GM10248 (cell line): ENCODE results near the gene MOB1A.

ENCODE experiments used
- CTCF ChIA-PET: fragments of 300-600 bp; sonication (Branson Sonifier 250); formaldehyde crosslinking; extraction: SDS; loops from one replicate; lab custom pipeline; 2021; ENCODE audit warnings: antibody characterized with exemption; lab: Yijun Ruan, JAX
- POLR2A ChIA-PET: fragments of 350-650 bp; sonication (Branson Sonifier 250); formaldehyde crosslinking; extraction: SDS; loops from one replicate; lab custom pipeline; 2020; ENCODE audit warnings: antibody characterized with exemption; lab: Yijun Ruan, JAX
- DNase-seq: peaks from one replicate; pipeline ENCODE4 v3.0.0; 2012; ENCODE audit errors: extremely low spot score
- TF ChIP-seq, protein P1 (sequence below): IDR thresholded peaks from 2 replicates; pipeline ENCODE4 v1.5.1; 2012; ENCODE audit warnings: mild to moderate bottlenecking, low read depth; ENCODE audit errors: extremely low read depth, missing control alignments, control extremely low read depth

MOB1A gene

DNA sequence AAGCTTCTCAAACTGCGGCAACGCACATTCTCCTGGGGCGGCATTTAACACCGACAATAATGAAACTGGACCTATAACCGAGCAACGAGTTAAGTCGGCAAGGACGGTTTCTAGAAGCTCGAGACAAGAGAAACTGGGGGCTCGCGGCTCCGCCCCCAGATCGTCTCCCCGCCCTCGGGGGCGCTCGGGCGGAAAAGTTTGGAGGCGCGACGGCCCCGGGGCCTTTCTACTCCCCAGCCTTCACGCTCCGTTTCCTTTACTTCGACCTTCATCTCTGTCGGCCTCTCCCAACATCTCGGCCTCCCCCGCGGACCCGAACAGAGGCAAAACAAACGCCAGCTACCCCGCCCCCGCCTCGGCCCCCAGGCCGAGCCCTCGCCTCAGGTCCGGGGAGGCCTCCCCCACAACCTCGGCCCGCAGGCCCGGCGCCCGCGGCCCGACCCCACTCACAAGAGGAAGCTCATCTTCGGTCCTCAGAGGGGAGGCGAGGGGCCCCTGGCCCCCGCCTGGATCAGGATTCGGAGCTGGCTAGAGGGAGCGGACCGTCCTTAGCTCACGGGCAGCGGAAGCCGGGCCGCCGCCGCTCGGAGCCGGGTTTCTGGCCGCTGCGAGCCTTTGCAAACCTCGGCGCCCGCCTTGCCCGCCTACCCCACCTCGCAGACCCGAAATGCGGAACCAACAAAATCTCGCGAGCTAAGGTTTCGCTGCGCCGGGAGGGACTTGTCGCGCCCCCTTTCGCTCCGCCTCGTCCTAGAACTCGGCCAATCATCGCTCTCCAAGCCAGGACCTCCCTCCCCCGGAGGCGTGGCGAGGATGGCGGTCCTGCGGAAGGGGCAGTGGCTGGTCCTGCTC, at the start of gene MOB1A:
Gene MOB1A, minus strand, starts transcription at position 669 of the 852 bp plus-strand sequence. Its CDS starts 205 bp downstream, at position 464.
- CTCF ChIA-PET, result interaction anchor here (0.7 to 5.6 kb wide), 14 partner anchors 8 to 356 kb away, joined by 3 to 75 read pairs (median 4); partner anchors contain the start of genes BOLA3 and MTHFD2
- TF ChIP-seq, protein P1, sequence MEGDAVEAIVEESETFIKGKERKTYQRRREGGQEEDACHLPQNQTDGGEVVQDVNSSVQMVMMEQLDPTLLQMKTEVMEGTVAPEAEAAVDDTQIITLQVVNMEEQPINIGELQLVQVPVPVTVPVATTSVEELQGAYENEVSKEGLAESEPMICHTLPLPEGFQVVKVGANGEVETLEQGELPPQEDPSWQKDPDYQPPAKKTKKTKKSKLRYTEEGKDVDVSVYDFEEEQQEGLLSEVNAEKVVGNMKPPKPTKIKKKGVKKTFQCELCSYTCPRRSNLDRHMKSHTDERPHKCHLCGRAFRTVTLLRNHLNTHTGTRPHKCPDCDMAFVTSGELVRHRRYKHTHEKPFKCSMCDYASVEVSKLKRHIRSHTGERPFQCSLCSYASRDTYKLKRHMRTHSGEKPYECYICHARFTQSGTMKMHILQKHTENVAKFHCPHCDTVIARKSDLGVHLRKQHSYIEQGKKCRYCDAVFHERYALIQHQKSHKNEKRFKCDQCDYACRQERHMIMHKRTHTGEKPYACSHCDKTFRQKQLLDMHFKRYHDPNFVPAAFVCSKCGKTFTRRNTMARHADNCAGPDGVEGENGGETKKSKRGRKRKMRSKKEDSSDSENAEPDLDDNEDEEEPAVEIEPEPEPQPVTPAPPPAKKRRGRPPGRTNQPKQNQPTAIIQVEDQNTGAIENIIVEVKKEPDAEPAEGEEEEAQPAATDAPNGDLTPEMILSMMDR, result no peak
- POLR2A ChIA-PET, result interaction anchor here (0.7 to 1.7 kb wide), 11 partner anchors 9 to 303 kb away, joined by 3 to 26 read pairs (median 4); partner anchors contain the start of gene MTHFD2
- peak; percentile 94 for DNase-seq

DNA sequence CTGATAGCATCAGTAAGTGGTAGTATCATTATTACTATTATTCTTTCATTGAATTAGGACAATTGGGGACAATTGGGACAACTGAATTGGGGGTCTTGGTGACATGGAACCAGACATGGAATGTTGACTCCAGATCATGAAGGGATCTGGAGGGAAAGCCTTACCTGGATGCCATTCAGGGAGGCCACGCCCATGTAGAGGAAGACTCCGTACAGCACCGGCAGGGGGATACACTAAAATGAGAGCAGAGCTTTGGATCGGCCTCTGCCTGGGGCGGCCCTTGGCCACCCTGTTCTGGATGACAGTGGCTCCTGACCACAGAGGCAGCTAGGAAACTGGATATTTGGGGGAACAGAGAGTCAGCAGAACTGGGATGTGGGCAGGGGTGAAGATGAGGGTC, 49.0 kb upstream of the MOB1A start:
- DNase-seq, result no peak
- ChIA-PET POLR2A (no interaction called here), CTCF (interaction anchor here (2.9 to 3.6 kb wide), 2 partner anchors 12 to 22 kb away, joined by 8 to 11 read pairs; no protein-coding TSS in a partner anchor)
- TF ChIP-seq, protein P1, result no peak

DNA sequence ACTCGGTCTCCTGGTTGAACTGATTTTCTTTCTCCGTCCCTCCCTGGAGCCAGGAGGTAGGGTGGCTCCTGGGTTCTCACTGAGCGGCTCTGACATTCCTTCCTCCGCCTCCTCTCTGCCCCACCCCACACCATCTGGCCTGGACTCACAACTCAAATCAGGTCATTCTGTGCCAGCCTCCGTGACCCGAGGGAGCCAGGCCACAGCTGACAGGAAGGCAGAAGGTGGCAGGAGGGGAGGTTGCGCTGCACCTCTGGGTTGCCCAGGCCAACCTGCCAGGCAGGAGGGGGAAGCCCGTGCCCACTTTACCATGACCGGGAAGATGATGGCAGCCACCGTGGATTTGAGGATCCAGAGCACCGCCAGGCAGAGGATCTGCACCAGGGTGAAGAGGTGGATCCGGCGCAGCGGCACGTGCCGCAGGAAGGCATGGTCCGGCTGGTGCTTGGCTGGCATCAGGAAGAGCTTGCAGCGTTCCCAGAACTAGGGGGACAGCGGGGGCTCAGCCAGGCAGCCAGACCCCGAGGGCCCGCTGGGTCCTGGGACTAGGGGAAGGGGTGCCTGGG, 48.1 kb upstream of the MOB1A start:
- ChIA-PET POLR2A (no interaction called here), CTCF (interaction anchor here (2.9 to 3.6 kb wide), 2 partner anchors 11 to 23 kb away, joined by 8 to 11 read pairs; no protein-coding TSS in a partner anchor)
- no peak for DNase-seq

DNA sequence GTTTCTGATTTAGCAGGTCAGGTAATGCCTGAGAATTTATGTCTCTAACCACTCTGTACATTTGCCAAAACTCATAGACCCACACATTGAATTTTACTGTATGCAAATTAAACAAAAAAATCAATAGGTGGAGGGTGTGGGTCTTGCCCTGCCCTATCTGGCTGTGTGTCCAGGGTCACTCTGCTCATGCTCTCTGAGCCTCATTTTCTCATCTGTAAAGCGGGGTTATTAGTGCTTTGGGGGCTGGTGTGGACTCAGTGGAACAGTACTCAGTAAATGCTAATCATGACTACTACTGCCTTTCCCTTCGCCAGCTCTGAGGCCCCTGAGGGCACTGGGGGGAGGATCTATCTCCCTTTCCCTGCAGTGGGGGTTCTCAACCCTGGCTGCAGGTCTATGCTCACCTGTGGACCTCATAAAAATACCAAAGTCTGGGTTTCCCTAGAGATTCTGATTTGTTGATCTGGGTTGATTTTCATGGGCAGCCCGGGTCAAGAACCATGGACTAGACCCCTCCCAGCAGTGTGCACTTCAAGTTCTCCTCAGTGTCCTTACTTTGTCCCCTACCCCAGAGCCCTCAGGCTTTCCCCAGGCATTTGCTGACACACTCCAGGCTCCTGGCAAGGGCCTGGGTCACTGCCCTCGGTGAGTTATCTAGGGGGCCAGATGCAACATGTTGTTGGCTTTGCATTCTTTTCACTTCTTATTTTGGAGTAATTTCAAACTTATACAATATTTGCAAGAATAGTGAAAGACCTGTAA, 47.2 kb upstream of the MOB1A start:
- CTCF ChIA-PET, result interaction anchor here (3.6 kb wide), 1 partner anchor 10 kb away, joined by 11 read pairs; no protein-coding TSS in a partner anchor
- no peak for DNase-seq
- TF ChIP-seq, protein P1, result no peak
- POLR2A ChIA-PET, result no interaction called here

More for the DNA sequence above, 48.1 kb upstream of the MOB1A start:
- TF ChIP-seq, protein P1, result no peak

DNA sequence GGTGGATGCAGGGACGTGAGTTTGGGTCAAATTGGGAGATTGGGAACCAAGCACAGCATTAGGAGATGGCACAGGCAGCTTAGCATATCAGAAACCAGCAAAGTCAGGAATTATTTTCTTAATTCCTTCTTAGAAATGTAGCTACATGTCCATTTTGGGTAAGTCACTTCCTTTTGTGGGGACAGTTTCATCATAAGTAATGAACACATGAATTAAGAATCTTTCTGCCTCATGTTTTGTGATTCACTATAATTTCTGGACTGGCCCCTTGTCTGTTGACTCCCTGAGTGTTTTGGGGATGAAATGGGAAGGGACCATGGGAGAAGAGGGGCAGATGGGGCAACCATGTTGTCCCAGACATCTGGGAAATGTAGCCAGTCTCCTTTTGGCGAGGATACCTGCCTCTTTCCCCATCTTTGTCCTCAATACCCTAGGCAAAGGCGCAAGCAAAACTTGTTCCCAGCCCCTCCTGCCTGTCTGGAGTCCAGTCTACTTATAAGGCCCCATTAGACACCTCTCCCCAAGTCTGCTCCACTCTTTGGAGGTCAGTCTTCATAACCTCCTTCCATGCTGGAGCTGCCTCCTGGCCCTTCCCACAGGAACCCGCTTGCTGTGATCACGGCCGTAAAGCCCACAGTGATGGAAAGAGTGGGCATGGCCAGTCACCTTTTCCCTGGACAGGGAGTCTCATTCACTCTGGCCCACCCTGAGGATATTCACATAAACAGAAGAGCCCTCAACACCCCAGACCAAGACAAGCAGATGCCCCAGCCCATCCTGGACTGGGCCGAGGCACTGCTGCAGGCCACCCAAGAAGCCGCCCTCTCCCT, 45.5 kb upstream of the MOB1A start:
- TF ChIP-seq, protein P1, result no peak
- POLR2A ChIA-PET, result no interaction called here
- CTCF ChIA-PET, result interaction anchor here (1.4 kb wide), 1 partner anchor 26 kb away, joined by 4 read pairs; no protein-coding TSS in a partner anchor

More for the DNA sequence above, 45.5 kb upstream of the MOB1A start:
- DNase-seq, result no peak
